ENCODE results near the gene LETM1.

DNA sequence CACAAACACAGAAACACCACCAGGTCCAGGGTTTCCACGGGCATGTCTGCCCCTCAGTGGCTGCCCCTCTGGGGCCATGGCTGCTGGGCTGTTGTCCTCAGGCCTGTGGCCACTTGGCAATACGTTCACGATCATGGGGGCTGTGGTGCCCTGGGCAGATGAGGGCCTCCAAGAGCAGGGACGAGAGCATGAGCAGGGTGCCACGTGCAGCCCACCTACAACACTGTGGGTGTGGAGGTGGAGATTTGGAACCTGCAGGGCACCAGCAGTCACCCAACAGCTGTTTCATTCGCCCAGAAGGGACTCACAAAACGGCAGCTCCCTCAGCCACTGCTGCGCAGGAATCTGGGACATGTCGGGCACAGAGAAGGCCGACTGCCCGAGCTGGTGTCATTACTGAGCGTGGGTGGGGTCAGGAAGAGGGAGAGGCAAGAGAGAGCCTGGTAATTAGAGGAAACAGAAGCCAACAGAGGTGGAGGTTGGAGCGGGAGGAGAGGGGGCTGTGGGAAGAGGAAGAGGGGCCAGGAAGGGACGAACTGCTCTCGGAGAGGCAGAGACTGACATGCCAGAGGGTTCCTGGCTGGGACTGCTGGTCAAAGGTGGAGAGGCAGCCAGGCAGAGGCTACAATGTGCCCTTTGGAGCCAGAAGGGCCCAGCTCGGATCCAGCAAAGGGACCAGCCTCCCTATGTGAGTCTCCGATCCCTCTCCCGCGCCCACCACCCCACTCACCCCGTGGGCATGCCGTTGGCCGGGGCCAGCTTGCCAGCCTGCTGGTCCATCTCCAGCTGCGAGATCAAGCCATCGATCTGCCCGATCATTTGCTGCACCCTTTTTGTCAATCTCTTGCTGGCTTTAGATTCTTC, 39.7 kb downstream of the LETM1 start:
- TF ChIP-seq, protein P1, sequence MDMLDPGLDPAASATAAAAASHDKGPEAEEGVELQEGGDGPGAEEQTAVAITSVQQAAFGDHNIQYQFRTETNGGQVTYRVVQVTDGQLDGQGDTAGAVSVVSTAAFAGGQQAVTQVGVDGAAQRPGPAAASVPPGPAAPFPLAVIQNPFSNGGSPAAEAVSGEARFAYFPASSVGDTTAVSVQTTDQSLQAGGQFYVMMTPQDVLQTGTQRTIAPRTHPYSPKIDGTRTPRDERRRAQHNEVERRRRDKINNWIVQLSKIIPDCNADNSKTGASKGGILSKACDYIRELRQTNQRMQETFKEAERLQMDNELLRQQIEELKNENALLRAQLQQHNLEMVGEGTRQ (IDR thresholded peaks at IDR 0.05; ENCODE audit: low read length), result no peak
- TF ChIP-seq, protein P2, sequence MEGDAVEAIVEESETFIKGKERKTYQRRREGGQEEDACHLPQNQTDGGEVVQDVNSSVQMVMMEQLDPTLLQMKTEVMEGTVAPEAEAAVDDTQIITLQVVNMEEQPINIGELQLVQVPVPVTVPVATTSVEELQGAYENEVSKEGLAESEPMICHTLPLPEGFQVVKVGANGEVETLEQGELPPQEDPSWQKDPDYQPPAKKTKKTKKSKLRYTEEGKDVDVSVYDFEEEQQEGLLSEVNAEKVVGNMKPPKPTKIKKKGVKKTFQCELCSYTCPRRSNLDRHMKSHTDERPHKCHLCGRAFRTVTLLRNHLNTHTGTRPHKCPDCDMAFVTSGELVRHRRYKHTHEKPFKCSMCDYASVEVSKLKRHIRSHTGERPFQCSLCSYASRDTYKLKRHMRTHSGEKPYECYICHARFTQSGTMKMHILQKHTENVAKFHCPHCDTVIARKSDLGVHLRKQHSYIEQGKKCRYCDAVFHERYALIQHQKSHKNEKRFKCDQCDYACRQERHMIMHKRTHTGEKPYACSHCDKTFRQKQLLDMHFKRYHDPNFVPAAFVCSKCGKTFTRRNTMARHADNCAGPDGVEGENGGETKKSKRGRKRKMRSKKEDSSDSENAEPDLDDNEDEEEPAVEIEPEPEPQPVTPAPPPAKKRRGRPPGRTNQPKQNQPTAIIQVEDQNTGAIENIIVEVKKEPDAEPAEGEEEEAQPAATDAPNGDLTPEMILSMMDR (IDR thresholded peaks at IDR 0.05; ENCODE audit: control extremely low read depth in 1 of 3, insufficient read depth in 1 of 3, low read depth in 1 of 3, low read length in 3 of 3), result no peak
